GM12875 (cell line): ENCODE measurements around the gene CTRB2.

Experiments
- H3K4me3 ChIP-seq: one replicate; pipeline ENCODE4 v1.5.1; 2011; ENCODE audit warnings: low read depth, low read length, control low read depth
- TF ChIP-seq, protein P1 (sequence below): IDR thresholded peaks from 2 replicates; pipeline ENCODE4 v1.5.1; 2011; ENCODE audit warnings: low read depth, mild to moderate bottlenecking, control low read depth, inconsistent platforms, low read length, moderate library complexity, borderline replicate concordance; ENCODE audit not compliant: insufficient read depth

Gene CTRB2

GRCh38 chr16:75203667-75204409 is 3.1 kb downstream of the CTRB2 start:
- no peak overlapping the region for H3K4me3 ChIP-seq
- TF ChIP-seq, protein P1, sequence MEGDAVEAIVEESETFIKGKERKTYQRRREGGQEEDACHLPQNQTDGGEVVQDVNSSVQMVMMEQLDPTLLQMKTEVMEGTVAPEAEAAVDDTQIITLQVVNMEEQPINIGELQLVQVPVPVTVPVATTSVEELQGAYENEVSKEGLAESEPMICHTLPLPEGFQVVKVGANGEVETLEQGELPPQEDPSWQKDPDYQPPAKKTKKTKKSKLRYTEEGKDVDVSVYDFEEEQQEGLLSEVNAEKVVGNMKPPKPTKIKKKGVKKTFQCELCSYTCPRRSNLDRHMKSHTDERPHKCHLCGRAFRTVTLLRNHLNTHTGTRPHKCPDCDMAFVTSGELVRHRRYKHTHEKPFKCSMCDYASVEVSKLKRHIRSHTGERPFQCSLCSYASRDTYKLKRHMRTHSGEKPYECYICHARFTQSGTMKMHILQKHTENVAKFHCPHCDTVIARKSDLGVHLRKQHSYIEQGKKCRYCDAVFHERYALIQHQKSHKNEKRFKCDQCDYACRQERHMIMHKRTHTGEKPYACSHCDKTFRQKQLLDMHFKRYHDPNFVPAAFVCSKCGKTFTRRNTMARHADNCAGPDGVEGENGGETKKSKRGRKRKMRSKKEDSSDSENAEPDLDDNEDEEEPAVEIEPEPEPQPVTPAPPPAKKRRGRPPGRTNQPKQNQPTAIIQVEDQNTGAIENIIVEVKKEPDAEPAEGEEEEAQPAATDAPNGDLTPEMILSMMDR, result no peak

DNA sequence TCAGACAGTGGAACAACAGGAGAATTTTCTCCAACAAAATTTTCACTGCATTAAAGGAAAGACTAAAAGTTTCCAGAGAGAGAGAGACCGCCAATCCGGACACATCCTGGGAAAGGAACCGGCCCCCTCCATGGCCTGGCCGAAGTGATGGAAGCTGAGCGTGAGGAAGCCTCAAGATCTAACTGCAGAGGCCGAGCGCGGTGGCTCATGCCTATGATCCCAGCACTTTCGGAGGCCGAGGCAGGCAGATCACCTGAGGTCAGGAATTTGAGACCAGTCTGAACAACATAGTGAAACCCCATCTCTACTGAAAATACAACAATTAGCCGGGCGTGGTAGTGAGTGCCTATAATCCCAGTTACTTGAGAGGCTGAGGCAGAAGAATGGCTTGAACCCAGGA is 3.9 kb downstream of the CTRB2 start:
- no peak overlapping the region for H3K4me3 ChIP-seq
- TF ChIP-seq, protein P1, result no peak

DNA sequence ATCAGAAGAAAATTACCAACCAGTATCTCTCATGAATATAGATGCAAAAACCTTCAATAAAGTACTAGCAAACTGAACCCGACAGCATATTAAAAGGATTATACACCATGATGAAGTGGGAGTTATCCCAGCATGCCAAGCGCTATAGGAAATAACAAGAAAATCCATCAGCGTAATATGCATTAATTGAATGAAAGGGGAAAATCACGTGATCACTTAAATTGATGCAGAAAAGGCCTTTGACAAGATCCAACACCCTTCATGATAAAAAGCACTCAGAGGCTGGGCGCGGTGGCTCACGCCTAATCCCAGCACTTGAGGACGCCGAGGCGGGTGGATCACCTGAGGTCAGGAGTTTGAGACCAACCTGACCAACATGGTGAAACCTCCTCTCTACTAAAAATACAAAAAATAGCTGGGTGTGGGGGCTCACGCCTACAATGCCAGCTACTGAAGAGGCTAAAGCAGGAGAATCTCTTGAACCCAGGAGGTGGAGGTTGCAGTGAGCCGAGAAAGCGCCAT is 4.8 kb downstream of the CTRB2 start:
- H3K4me3 ChIP-seq, result no peak overlapping the region
- TF ChIP-seq, protein P1, result no peak

- TF ChIP-seq, protein P1, result no peak
- H3K4me3 ChIP-seq, result no peak overlapping the region
These were observed 8.8 kb downstream of the CTRB2 start for GRCh38 chr16:75198135-75198600.

- TF ChIP-seq, protein P1, result no peak
- no peak overlapping the region for H3K4me3 ChIP-seq
These were observed 9.3 kb downstream of the CTRB2 start for GRCh38 chr16:75197522-75198134.

- TF ChIP-seq, protein P1, result no peak
- no peak overlapping the region for H3K4me3 ChIP-seq
These were observed 10.1 kb downstream of the CTRB2 start for GRCh38 chr16:75196836-75197235.
